NCI-H2081 (cell line): ENCODE results near the gene ZNF169.
"Not testable (repeated sequence)": the region's sequence is repeated elsewhere in the genome, so short reads cannot be mapped to it uniquely, and the experiment has no call there.

Experiments used
- DNase-seq, 2 experiments: peaks; one replicate each; lab custom pipeline; 2025; lab: John Stamatoyannopoulos, UW

The ZNF169 gene

GRCh38 chr9:94259077-94259862 lies at the start of gene ZNF169:
Gene ZNF169, plus strand, starts transcription at chr9:94259298. Its CDS starts 19,515 bp downstream, at chr9:94278813.
- DNase-seq, result peak; percentile 80 to 87

GRCh38 chr9:94210616-94211603 lies 48.2 kb upstream of the ZNF169 start:
- no peak for DNase-seq

- DNase-seq, result no peak
These were observed 47.0 kb upstream of the ZNF169 start for GRCh38 chr9:94212091-94212490.

GRCh38 chr9:94212531-94212930 lies 46.6 kb upstream of the ZNF169 start:
- no peak for DNase-seq

GRCh38 chr9:94213511-94214124 lies 45.5 kb upstream of the ZNF169 start:
- DNase-seq, result peak; percentile 70 to 71

- DNase-seq, result no peak
These were observed 36.2 kb upstream of the ZNF169 start for GRCh38 chr9:94222870-94223269.

DNA sequence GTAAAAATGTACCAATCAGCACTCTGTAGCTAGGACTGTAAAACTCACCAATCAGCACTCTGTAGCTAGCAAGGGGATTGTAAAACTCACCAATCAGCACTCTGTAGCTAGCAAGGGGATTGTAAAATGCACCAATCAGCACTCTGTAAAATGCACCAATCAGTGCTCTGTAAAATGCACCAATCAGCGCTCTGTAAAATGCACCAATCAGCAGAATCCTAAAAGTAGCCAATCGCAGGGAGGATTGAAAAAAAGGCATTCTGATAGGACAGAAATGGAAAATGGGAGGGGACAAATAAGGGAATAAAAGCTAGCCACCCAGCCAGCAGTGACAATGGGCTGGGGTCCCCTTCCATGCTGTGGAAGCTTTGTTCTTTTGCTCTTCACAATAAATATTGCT lies 33.7 kb upstream of the ZNF169 start:
- DNase-seq, result not testable (repeated sequence)

- DNase-seq, result no peak
These were observed 30.5 kb upstream of the ZNF169 start for GRCh38 chr9:94228616-94229015.

GRCh38 chr9:94232428-94232827 lies 26.7 kb upstream of the ZNF169 start:
- DNase-seq, result no peak

- not testable (repeated sequence) for DNase-seq
These were observed 18.0 kb upstream of the ZNF169 start for GRCh38 chr9:94241098-94241497.

- DNase-seq, result no peak
These were observed 13.4 kb upstream of the ZNF169 start for GRCh38 chr9:94245651-94246050.

DNA sequence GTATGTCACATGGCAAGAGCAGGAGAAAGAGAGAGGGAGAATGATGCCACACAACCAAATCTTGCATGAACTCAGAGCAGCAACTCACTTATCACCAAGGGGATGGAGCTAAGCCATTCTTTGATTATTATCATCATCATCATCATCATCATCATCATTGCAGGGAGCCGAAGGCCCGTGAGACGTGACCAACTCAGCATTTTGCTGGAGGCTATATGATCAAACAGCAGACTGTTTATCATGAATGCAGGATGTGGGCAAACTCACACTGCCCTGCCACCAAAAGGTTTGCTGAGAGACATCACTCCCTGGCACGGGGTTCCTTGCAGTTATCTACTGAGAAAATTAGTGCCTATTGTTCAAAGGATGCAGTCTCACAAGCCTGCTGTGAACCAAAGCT lies 8.6 kb upstream of the ZNF169 start:
- DNase-seq, result peak; percentile 47 to 62

GRCh38 chr9:94256007-94256406 lies 3.1 kb upstream of the ZNF169 start:
- no peak for DNase-seq

DNA sequence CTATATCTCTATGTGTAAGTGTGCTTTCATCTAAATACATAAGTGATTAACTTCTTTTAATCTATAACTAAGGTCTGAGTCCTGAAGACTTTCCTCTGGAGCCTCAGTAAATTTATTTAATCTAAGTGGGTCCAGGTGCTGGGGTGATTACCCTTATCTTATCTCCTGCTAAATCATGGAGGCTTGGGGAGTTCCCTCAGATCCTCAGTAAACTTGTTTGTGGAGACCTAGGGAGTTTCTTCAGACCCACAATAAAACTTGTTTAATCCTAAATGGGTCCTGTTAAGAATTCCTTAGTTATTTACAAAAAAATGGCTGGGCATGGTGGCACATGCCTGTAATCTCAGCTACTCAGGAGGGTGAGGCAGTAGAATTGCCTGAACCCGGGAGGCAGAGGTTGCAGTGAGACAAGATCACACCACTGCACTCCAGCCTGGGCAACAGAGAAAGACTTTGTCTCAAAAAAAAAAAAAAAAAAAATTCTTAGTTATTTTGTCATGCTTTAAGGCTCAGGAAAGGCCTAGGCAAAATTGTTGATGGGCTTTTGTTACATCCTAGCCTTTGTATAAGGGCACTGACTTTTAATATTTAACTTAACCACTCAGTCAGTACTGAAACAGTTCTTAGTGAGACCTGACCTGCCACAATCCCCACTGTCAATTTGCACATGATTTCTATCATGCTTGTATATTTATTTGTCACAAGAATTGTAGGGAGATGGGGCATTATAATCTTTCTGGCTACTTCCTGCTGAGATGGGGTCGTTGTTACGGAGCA lies 6.7 kb downstream of the ZNF169 start:
- not testable (repeated sequence) for DNase-seq

DNA sequence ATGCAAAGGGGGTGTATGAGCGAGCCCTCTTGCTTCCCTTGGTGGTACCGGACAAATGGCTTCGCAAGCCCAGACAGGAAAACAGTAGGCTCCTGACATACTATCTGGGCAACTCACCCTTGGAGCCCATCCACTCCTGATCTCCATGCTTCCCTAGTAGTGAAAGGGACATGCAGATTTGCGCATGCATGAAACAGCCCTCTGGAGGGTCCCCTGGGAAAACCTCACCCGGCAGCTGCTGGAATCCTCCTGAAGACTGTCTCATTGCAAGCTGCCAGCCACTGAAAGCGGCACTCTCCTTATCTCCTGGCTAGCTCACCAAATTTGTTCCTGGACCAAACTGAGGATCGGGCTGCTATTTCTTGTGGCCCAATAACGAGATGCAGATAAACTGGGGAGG lies 10.2 kb downstream of the ZNF169 start:
- DNase-seq, result no peak

GRCh38 chr9:94270009-94270408 lies 10.9 kb downstream of the ZNF169 start:
- DNase-seq, result no peak

GRCh38 chr9:94277029-94277428 lies 17.9 kb downstream of the ZNF169 start:
- not testable (repeated sequence) for DNase-seq

- DNase-seq, result no peak
These were observed 18.9 kb downstream of the ZNF169 start for GRCh38 chr9:94277885-94278536.

GRCh38 chr9:94280409-94280989 lies 21.4 kb downstream of the ZNF169 start:
- DNase-seq, result no peak

DNA sequence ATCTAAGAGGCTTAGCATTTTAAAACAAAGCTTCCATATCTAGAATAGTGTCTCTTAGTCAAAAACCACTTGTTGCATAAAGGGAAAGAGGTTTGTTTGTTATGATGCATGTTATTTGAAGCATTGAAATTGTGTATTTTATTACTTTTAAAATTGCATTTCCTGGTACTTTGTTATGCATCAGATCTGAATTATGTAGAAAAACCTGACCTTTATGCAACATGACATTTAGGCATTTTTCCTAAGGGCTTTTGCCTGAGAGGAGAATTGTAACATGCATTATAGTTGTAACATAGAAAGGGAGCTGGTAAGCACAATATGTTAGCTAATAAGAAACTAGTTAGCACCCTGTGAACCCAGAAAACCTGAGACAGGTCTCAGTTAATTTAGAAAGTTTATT lies 22.0 kb downstream of the ZNF169 start:
- no peak for DNase-seq

DNA sequence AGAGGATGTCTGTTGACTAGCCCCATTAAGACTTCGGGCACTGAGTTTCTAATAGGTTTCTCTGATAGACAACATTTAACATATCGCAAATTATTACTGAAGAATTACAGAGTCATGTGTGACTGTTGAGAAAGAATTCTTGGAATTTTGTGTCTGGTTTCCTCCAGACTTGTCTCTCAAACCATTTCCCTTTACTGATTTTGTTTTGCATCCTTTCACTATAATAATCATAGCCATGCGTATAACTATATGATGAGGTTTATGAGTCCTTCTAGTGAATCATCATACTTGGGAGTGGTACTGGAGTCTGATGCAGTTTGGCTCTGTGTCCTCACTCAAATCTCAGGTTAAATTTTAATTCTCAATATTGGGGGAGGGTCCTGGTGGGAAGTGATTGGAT lies 27.0 kb downstream of the ZNF169 start:
- no peak for DNase-seq
